Neural crest cell (in vitro differentiated cells): ENCODE measurements around the gene RTN4R. TPM values are rescaled to one million over a fixed set of nuclear protein-coding genes. Genes with fewer than 3 reads are reported as not detected.
"Not testable (repeated sequence)": the region's sequence is repeated elsewhere in the genome, so short reads cannot be mapped to it uniquely, and the experiment has no call there.

Experiments used
- DNase-seq: peaks from one replicate; pipeline ENCODE4 v3.0.0; 2021; ENCODE audit warnings: low read depth, mixed read lengths, low spot score
- H3K27ac Mint-ChIP-seq: one replicate; pipeline ENCODE4 v1.8.0; 2021; ENCODE audit warnings: mild to moderate bottlenecking, mixed read lengths; ENCODE audit not compliant: unreplicated experiment
- H3K27me3 Mint-ChIP-seq: 2 replicates; pipeline ENCODE4 v1.8.0; 2021; ENCODE audit warnings: low read depth, mild to moderate bottlenecking, mixed read lengths
- H3K36me3 Mint-ChIP-seq: 2 replicates; pipeline ENCODE4 v1.8.0; 2021; ENCODE audit warnings: low read depth, mild to moderate bottlenecking, mixed read lengths
- H3K4me1 Mint-ChIP-seq: 2 replicates; pipeline ENCODE4 v1.8.0; 2021; ENCODE audit warnings: mixed read lengths
- H3K4me3 Mint-ChIP-seq: one replicate; pipeline ENCODE4 v1.8.0; 2021; ENCODE audit warnings: mild to moderate bottlenecking, mixed read lengths
- H3K9me3 Mint-ChIP-seq: 2 replicates; pipeline ENCODE4 v1.8.0; 2021; ENCODE audit warnings: mixed read lengths
- CTCF ChIP-seq: fragments of 200-600 bp; sonication (generic); conservative IDR thresholded peaks from 2 replicates; pipeline ENCODE4 v1.5.0; 2021; ENCODE audit warnings: antibody characterized with exemption, mild to moderate bottlenecking
- total RNA-seq: library from RNA; stranded (reverse); gene quantifications from 2 replicates; pipeline ENCODE4 v1.2.1, GENCODE V29; 2021

The RTN4R gene
- total RNA-seq, 1 donor from 2014 or later, result 19.0 TPM

GRCh38 chr22:20290045-20290392 lies 21.9 kb upstream of the RTN4R start:
- no peaks in the 10 kb centered on the region for H3K4me1 Mint-ChIP-seq
- H3K27ac Mint-ChIP-seq, result no peak overlapping the region
- no peaks in the 10 kb centered on the region for H3K9me3 Mint-ChIP-seq
- no peaks in the 10 kb centered on the region for H3K36me3 Mint-ChIP-seq
- no peak overlapping the region for H3K4me3 Mint-ChIP-seq
- peaks cover 1% of the 10 kb centered on the region for H3K27me3 Mint-ChIP-seq
- no peak for DNase-seq
- no peak for TF ChIP-seq CTCF

- H3K27me3 Mint-ChIP-seq, result not testable (repeated sequence)
Measured at GRCh38 chr22:20289182-20290044, 21.3 kb upstream of the RTN4R start.

GRCh38 chr22:20286784-20287423 lies 18.8 kb upstream of the RTN4R start:
- H3K27me3 Mint-ChIP-seq, result not testable (repeated sequence)

More at GRCh38 chr22:20289182-20290044, 21.3 kb upstream of the RTN4R start:
- H3K27ac Mint-ChIP-seq, H3K4me3 Mint-ChIP-seq, DNase-seq, H3K4me1 Mint-ChIP-seq, H3K9me3 Mint-ChIP-seq, H3K36me3 Mint-ChIP-seq: not testable (repeated sequence)

GRCh38 chr22:20286312-20286660 lies 18.2 kb upstream of the RTN4R start:
- DNase-seq, H3K36me3 Mint-ChIP-seq, H3K9me3 Mint-ChIP-seq, H3K27ac Mint-ChIP-seq, H3K4me1 Mint-ChIP-seq, H3K27me3 Mint-ChIP-seq, H3K4me3 Mint-ChIP-seq: not testable (repeated sequence)

More at GRCh38 chr22:20286784-20287423, 18.8 kb upstream of the RTN4R start:
- not testable (repeated sequence) for DNase-seq, H3K36me3 Mint-ChIP-seq, H3K4me1 Mint-ChIP-seq, H3K9me3 Mint-ChIP-seq, H3K27ac Mint-ChIP-seq, H3K4me3 Mint-ChIP-seq

- not testable (repeated sequence) for H3K4me1 Mint-ChIP-seq
Measured at GRCh38 chr22:20285473-20286311, 17.6 kb upstream of the RTN4R start.

GRCh38 chr22:20284471-20285086 lies 16.5 kb upstream of the RTN4R start:
- Mint-ChIP-seq H3K4me3 (no peak overlapping the region), H3K27ac (no peak overlapping the region), H3K27me3 (no peaks in the 10 kb centered on the region), H3K9me3 (no peaks in the 10 kb centered on the region), H3K4me1 (peaks cover 7% of the 10 kb centered on the region), H3K36me3 (no peaks in the 10 kb centered on the region)
- TF ChIP-seq CTCF, result no peak
- no peak for DNase-seq

More at GRCh38 chr22:20285473-20286311, 17.6 kb upstream of the RTN4R start:
- H3K27me3 Mint-ChIP-seq, H3K27ac Mint-ChIP-seq, H3K4me3 Mint-ChIP-seq, H3K9me3 Mint-ChIP-seq, H3K36me3 Mint-ChIP-seq: not testable (repeated sequence)
- peak; percentile 90 for TF ChIP-seq CTCF
- peak; percentile 96 for DNase-seq
